ENCODE measurements around the gene ACTR2.

DNA sequence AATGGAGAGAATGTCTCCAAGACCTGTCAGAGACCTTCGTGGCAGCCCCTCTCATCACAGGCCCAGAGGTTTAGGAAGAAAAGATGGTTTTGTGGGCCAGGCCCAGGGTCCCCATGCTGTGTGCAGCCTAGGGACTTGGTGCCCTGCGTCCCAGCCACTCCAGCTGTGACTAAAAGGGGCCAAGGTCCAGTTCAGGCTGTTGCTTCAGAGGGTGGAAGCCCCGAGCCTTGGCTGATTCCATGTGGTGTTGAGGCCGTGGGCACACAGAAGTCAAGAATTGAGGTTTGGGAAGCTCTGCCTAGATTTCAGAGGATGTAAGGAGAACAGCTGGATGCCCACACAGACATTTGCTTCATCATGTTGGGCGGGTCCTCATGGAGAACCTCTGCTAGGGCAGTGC is 45.1 kb upstream of the ACTR2 start:
- TF ChIP-seq, protein P1, sequence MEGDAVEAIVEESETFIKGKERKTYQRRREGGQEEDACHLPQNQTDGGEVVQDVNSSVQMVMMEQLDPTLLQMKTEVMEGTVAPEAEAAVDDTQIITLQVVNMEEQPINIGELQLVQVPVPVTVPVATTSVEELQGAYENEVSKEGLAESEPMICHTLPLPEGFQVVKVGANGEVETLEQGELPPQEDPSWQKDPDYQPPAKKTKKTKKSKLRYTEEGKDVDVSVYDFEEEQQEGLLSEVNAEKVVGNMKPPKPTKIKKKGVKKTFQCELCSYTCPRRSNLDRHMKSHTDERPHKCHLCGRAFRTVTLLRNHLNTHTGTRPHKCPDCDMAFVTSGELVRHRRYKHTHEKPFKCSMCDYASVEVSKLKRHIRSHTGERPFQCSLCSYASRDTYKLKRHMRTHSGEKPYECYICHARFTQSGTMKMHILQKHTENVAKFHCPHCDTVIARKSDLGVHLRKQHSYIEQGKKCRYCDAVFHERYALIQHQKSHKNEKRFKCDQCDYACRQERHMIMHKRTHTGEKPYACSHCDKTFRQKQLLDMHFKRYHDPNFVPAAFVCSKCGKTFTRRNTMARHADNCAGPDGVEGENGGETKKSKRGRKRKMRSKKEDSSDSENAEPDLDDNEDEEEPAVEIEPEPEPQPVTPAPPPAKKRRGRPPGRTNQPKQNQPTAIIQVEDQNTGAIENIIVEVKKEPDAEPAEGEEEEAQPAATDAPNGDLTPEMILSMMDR (IDR thresholded peaks at IDR 0.05), result no peak
- TF ChIP-seq EP300 (IDR thresholded peaks at IDR 0.05) (no peak), POLR2A (IDR thresholded peaks at IDR 0.05; ENCODE audit: low read depth) (no peak)
